Activated CD4-positive, alpha-beta T cell treated with anti-CD3 and anti-CD28 coated beads, Interleukin-2, amount 10 ng/mL, durations not matched to agents 7 days and 5 days (primary cell): Measurements from ENCODE around the gene LSAMP. TPM values are rescaled to one million over a fixed set of nuclear protein-coding genes. Genes with fewer than 3 reads are reported as not detected.

Experiments used
- CTCF ChIA-PET: fragments of 350-600 bp; sonication (Branson Sonifier 250); formaldehyde crosslinking; loops from one replicate; lab custom pipeline; 2021; ENCODE audit warnings: antibody characterized with exemption; lab: Charles Lee
- POLR2A ChIA-PET: fragments of 350-600 bp; sonication (Branson Sonifier 250); formaldehyde crosslinking; loops from one replicate; lab custom pipeline; 2021; ENCODE audit warnings: antibody characterized with exemption; lab: Charles Lee
- DNase-seq: peaks from one replicate; pipeline ENCODE4 v3.0.0-alpha.2; 2020
- H3K27ac Mint-ChIP-seq: one replicate; pipeline ENCODE4 v1.8.0; 2021; ENCODE audit warnings: mild to moderate bottlenecking, moderate library complexity, mixed read lengths
- H3K27me3 Mint-ChIP-seq: one replicate; pipeline ENCODE4 v1.8.0; 2021; ENCODE audit warnings: mixed read lengths
- H3K36me3 Mint-ChIP-seq: one replicate; pipeline ENCODE4 v1.8.0; 2021; ENCODE audit warnings: low read depth, mixed read lengths
- H3K4me1 Mint-ChIP-seq: one replicate; pipeline ENCODE4 v1.8.0; 2021; ENCODE audit warnings: mixed read lengths
- H3K4me3 Mint-ChIP-seq: one replicate; pipeline ENCODE4 v1.8.0; 2021; ENCODE audit warnings: mild to moderate bottlenecking, moderate library complexity, mixed read lengths
- H3K9me3 Mint-ChIP-seq: one replicate; pipeline ENCODE4 v1.8.0; 2021; ENCODE audit warnings: mixed read lengths
- total RNA-seq, 2 experiments: library from RNA; stranded (reverse); gene quantifications; one replicate each; pipeline ENCODE4 v1.2.3, GENCODE V29; 2021

LSAMP gene
- total RNA-seq: not detected

- H3K27ac Mint-ChIP-seq: no peak within 1 kb of the TSS
- no peaks in the 10 kb centered on the region for H3K4me1 Mint-ChIP-seq
- H3K27me3 Mint-ChIP-seq: peaks cover 10% of the 10 kb centered on the region
- POLR2A ChIA-PET: no interaction called here
- DNase-seq: no peak
- H3K36me3 Mint-ChIP-seq: no peaks in the 10 kb centered on the region
- no peak within 1 kb of the TSS for H3K4me3 Mint-ChIP-seq
- CTCF ChIA-PET: no interaction called here
- H3K9me3 Mint-ChIP-seq: no peaks in the 10 kb centered on the region
Measured at GRCh38 chr3:116445311-116445841, at the start of gene LSAMP. LSAMP (minus strand) TSS chr3:116445487.

DNA sequence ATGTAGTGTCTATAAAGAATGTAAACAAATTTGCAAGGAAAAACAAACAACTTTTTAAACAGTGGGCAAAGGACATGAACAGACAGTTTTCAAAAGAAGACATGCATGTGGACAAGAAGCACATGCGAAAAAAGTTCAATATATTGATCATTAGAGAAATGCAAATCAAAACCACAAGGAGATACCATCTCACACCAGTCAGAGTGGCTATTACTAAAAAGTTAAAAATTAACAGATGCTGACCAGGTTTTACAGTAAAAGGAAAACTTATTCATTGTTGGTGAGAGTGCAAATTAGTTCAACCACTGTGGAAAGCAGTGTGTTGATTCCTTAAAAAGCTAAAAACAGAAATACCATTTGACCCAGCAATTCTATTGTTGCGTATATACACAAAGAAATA, 47.1 kb upstream of the LSAMP start:
- DNase-seq: no peak
- ChIA-PET CTCF (no interaction called here), POLR2A (no interaction called here)
- Mint-ChIP-seq H3K36me3 (no peaks in the 10 kb centered on the region), H3K9me3 (peaks cover 5% of the 10 kb centered on the region), H3K27me3 (no peaks in the 10 kb centered on the region), H3K27ac (no peak overlapping the region), H3K4me3 (no peak overlapping the region), H3K4me1 (no peaks in the 10 kb centered on the region)

DNA sequence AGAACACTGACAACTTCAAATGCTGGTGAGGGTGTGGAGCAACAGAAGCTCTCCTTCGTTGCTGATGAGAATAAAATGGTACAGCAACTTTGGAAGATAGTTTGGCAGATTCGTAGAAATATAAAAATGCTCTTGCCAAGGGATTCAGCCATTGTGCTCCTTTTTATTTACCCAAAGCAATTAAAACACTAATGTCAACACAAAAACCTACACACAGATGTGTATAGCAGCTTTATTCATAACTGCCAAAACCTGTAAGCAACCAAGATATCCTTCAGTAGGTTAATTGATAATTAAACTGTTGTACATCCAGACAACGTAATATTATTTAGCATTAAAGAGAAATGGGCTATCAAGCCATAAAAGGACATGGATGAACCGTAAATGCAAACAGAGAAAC, 37.8 kb upstream of the LSAMP start:
- H3K27me3 Mint-ChIP-seq: no peaks in the 10 kb centered on the region
- no peak overlapping the region for H3K27ac Mint-ChIP-seq
- CTCF ChIA-PET: no interaction called here
- POLR2A ChIA-PET: no interaction called here
- H3K9me3 Mint-ChIP-seq: peaks cover 20% of the 10 kb centered on the region
- no peak overlapping the region for H3K4me3 Mint-ChIP-seq
- no peak for DNase-seq
- no peaks in the 10 kb centered on the region for H3K36me3 Mint-ChIP-seq
- no peaks in the 10 kb centered on the region for H3K4me1 Mint-ChIP-seq

GRCh38 chr3:116476691-116477090, 31.4 kb upstream of the LSAMP start:
- ChIA-PET POLR2A (no interaction called here), CTCF (interaction anchor here (0.6 kb wide), 1 partner anchor 22 kb away, joined by 3 read pairs; no protein-coding TSS in a partner anchor)
- H3K4me1 Mint-ChIP-seq: no peaks in the 10 kb centered on the region
- no peaks in the 10 kb centered on the region for H3K27me3 Mint-ChIP-seq
- no peak for DNase-seq
- H3K27ac Mint-ChIP-seq: no peak overlapping the region
- peaks cover 17% of the 10 kb centered on the region for H3K9me3 Mint-ChIP-seq
- H3K36me3 Mint-ChIP-seq: no peaks in the 10 kb centered on the region
- no peak overlapping the region for H3K4me3 Mint-ChIP-seq

- H3K36me3 Mint-ChIP-seq: no peaks in the 10 kb centered on the region
- H3K9me3 Mint-ChIP-seq: peaks cover 14% of the 10 kb centered on the region
- no peaks in the 10 kb centered on the region for H3K27me3 Mint-ChIP-seq
- POLR2A ChIA-PET: no interaction called here
- H3K4me1 Mint-ChIP-seq: no peaks in the 10 kb centered on the region
- no peak overlapping the region for H3K4me3 Mint-ChIP-seq
- CTCF ChIA-PET: no interaction called here
- DNase-seq: no peak
- no peak overlapping the region for H3K27ac Mint-ChIP-seq
Measured at GRCh38 chr3:116474801-116475200, 29.5 kb upstream of the LSAMP start.

- no peak overlapping the region for H3K27ac Mint-ChIP-seq
- CTCF ChIA-PET: no interaction called here
Measured at GRCh38 chr3:116474032-116474780, 28.9 kb upstream of the LSAMP start.

DNA sequence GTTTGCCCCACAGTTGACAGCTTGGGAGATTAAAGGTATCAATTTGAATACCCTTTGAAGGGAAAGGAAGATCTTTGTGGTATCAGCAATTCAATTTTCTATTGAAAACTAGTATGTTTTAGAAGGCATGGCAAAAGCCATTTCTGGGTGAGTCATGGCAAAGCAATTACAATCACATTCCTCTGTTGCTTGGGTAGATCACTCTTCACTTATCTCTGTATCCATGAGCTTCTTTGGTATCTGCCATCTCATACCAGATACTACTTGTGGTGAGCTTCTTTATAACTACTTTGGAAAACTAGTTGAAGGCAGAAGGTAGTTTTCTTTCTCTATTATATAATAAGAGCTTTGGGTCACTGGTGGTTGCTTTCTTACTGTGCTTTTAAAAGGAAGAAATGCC, 28.3 kb upstream of the LSAMP start:
- H3K4me3 Mint-ChIP-seq: no peak overlapping the region
- H3K36me3 Mint-ChIP-seq: no peaks in the 10 kb centered on the region
- no peak overlapping the region for H3K27ac Mint-ChIP-seq
- H3K27me3 Mint-ChIP-seq: no peaks in the 10 kb centered on the region
- CTCF ChIA-PET: no interaction called here
- no peaks in the 10 kb centered on the region for H3K4me1 Mint-ChIP-seq
- no peak for DNase-seq
- peaks cover 5% of the 10 kb centered on the region for H3K9me3 Mint-ChIP-seq
- POLR2A ChIA-PET: no interaction called here

More at GRCh38 chr3:116474032-116474780, 28.9 kb upstream of the LSAMP start:
- no peak for DNase-seq
- POLR2A ChIA-PET: no interaction called here
- H3K4me1 Mint-ChIP-seq: no peaks in the 10 kb centered on the region
- H3K4me3 Mint-ChIP-seq: no peak overlapping the region
- no peaks in the 10 kb centered on the region for H3K27me3 Mint-ChIP-seq
- H3K36me3 Mint-ChIP-seq: no peaks in the 10 kb centered on the region
- peaks cover 8% of the 10 kb centered on the region for H3K9me3 Mint-ChIP-seq

GRCh38 chr3:116470605-116471197, 25.4 kb upstream of the LSAMP start:
- no peak overlapping the region for H3K4me3 Mint-ChIP-seq
- H3K9me3 Mint-ChIP-seq: no peaks in the 10 kb centered on the region
- H3K27ac Mint-ChIP-seq: no peak overlapping the region
- H3K27me3 Mint-ChIP-seq: no peaks in the 10 kb centered on the region
- no peak for DNase-seq
- H3K36me3 Mint-ChIP-seq: no peaks in the 10 kb centered on the region
- ChIA-PET CTCF (interaction anchor here (0.6 kb wide), 1 partner anchor 86 kb away, joined by 3 read pairs; no protein-coding TSS in a partner anchor), POLR2A (no interaction called here)
- H3K4me1 Mint-ChIP-seq: no peaks in the 10 kb centered on the region

- Mint-ChIP-seq H3K4me1 (no peaks in the 10 kb centered on the region), H3K36me3 (no peaks in the 10 kb centered on the region), H3K27me3 (no peaks in the 10 kb centered on the region), H3K4me3 (no peak overlapping the region), H3K27ac (no peak overlapping the region), H3K9me3 (no peaks in the 10 kb centered on the region)
- POLR2A ChIA-PET: no interaction called here
- CTCF ChIA-PET: no interaction called here
- no peak for DNase-seq
Measured at GRCh38 chr3:116469546-116469945, 24.3 kb upstream of the LSAMP start.

DNA sequence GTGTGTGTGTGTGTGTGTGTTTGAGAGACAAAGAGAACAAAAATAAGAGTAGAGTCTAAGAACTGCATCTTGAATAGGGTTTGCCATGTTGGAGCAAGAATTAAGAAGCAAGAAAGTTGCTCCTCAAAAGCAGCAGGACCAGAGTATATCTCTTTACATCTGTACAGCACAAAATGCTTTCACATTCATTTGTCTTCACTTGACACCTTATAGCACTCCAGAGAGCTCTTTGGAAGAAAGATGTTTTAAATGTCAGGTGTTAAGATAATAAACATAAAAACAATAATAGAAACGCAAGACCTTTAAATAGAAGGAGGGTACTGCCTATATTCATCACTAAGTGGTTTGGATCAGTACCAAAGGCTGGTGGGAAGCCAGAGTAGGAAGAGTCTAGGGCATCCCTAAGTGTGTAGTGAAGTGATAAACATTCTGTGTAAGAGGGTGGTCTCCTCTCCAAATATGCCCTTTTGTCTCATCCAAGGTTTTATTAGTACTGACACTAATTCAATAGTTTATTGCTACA, 19.1 kb upstream of the LSAMP start:
- H3K4me1 Mint-ChIP-seq: no peaks in the 10 kb centered on the region
- ChIA-PET POLR2A (no interaction called here), CTCF (no interaction called here)
- H3K4me3 Mint-ChIP-seq: no peak overlapping the region
- H3K27me3 Mint-ChIP-seq: no peaks in the 10 kb centered on the region
- H3K36me3 Mint-ChIP-seq: no peaks in the 10 kb centered on the region
- DNase-seq: no peak
- no peaks in the 10 kb centered on the region for H3K9me3 Mint-ChIP-seq
- H3K27ac Mint-ChIP-seq: no peak overlapping the region

- ChIA-PET CTCF (no interaction called here), POLR2A (no interaction called here)
- no peak overlapping the region for H3K4me3 Mint-ChIP-seq
- H3K27me3 Mint-ChIP-seq: no peaks in the 10 kb centered on the region
- peaks cover 3% of the 10 kb centered on the region for H3K9me3 Mint-ChIP-seq
- no peaks in the 10 kb centered on the region for H3K36me3 Mint-ChIP-seq
- no peak overlapping the region for H3K27ac Mint-ChIP-seq
- H3K4me1 Mint-ChIP-seq: no peaks in the 10 kb centered on the region
- no peak for DNase-seq
Measured at GRCh38 chr3:116453666-116454346, 8.5 kb upstream of the LSAMP start.

- POLR2A ChIA-PET: no interaction called here
- DNase-seq: no peak
- Mint-ChIP-seq H3K36me3 (no peaks in the 10 kb centered on the region), H3K27me3 (peaks cover 2% of the 10 kb centered on the region), H3K27ac (no peak overlapping the region), H3K4me3 (no peak overlapping the region), H3K4me1 (no peaks in the 10 kb centered on the region), H3K9me3 (no peaks in the 10 kb centered on the region)
- CTCF ChIA-PET: no interaction called here
Measured at GRCh38 chr3:116449546-116450350, 4.5 kb upstream of the LSAMP start.
